IPS DF 4.7 (cell line): ENCODE data around the gene ABI1.

Source experiments
- DNase-seq: peaks from one replicate; pipeline ENCODE4 v3.0.0-alpha.2; 2013; ENCODE audit warnings: low spot score; ENCODE audit errors: extremely low read depth

ABI1 gene

GRCh38 chr10:26717476-26717875, 143.3 kb downstream of the ABI1 start:
- no peak for DNase-seq

- no peak for DNase-seq
Measured at GRCh38 chr10:26715137-26715487, 145.6 kb downstream of the ABI1 start.

- DNase-seq = no peak
Measured at GRCh38 chr10:26714415-26715136, 146.2 kb downstream of the ABI1 start.

- DNase-seq = no peak
Measured at GRCh38 chr10:26711324-26711723, 149.4 kb downstream of the ABI1 start.

GRCh38 chr10:26706936-26707335, 153.8 kb downstream of the ABI1 start:
- DNase-seq = no peak

GRCh38 chr10:26706206-26706605, 154.6 kb downstream of the ABI1 start:
- no peak for DNase-seq

- DNase-seq = no peak
Measured at GRCh38 chr10:26703974-26704373, 156.8 kb downstream of the ABI1 start.

GRCh38 chr10:26703096-26703495, 157.7 kb downstream of the ABI1 start:
- DNase-seq = no peak

- DNase-seq = no peak
Measured at GRCh38 chr10:26700884-26701630, 159.7 kb downstream of the ABI1 start.

- no peak for DNase-seq
Measured at GRCh38 chr10:26699631-26700030, 161.1 kb downstream of the ABI1 start.

- DNase-seq = no peak
Measured at GRCh38 chr10:26698909-26699308, 161.8 kb downstream of the ABI1 start.

GRCh38 chr10:26697922-26698608, 162.7 kb downstream of the ABI1 start:
- DNase-seq = no peak

GRCh38 chr10:26697163-26697921, 163.4 kb downstream of the ABI1 start, which contains the start of gene PDSS1:
Gene PDSS1, plus strand, starts transcription at chr10:26697701. Its CDS starts 11 bp downstream, at chr10:26697712.
- no peak for DNase-seq

GRCh38 chr10:26696786-26697162, 164.0 kb downstream of the ABI1 start:
- DNase-seq = no peak
